ENCODE data around the gene ZBTB16.
"Not testable (repeated sequence)": the region's sequence is repeated elsewhere in the genome, so short reads cannot be mapped to it uniquely, and the experiment has no call there.

ZBTB16 gene

DNA sequence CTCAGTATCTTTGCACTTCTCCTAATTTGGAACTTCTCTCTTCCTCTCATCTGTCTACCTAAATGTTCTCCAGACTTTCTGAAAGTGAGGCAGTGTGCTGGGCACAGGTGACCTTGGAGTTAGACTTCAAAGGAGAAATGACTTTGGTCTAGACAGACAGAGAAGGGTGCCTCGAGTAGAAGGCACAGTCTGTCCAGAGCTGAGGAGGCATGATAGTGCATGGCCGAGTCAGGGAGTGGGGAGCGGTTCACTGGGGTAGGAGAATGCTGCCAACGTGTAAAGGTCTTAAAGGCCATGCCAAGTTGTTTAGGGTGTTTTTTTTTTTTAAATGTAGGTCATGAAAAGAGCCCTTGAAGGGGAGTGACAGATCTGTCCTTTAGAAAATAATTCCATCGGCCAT, 17.3 kb upstream of the ZBTB16 start:
- FAIRE-seq = no peak

DNA sequence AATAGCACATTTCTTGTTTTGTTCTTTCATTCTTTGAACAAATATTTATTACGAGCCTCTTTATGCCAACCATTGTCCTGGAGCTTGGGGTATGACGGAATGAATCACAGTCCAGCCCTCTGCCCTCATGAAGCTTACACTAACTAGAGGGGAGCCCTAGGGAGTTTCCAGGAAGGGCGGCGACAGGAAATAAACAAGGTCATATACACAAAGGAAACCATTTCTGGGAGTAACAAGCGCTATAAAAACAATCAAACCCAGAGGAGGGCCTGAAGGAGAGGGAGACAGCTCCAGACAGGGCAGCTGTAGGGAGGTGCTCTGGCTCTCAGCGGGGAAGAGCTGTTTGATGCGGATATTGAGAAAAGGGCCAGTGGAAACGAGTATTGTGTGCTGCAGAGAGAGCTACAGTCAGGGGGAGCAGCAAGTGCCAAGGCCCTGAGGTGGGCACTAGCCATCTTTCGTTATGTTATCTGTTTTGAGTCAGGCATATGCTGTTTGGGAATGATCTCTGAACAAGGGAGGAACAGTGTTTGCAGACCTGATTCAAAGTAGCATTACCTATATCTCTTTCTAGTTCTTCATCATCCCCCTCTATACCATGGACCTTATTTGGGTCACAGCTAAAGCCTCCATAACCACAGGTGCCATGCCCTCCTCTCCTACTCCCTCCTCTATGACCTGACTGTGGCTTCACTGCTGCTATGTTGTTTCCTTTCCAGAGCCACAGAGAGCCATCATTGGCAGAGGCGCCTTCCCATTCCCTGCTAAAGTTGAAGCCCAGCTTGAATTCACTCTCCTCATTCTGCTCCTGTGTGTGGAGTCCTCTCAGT, 15.3 kb upstream of the ZBTB16 start:
- DNase-seq (ENCODE audit: insufficient read length, low spot score) (no peak), FAIRE-seq (no peak)

More for the DNA sequence above, 17.3 kb upstream of the ZBTB16 start:
- no peak for DNase-seq (ENCODE audit: insufficient read length, low spot score)

DNA sequence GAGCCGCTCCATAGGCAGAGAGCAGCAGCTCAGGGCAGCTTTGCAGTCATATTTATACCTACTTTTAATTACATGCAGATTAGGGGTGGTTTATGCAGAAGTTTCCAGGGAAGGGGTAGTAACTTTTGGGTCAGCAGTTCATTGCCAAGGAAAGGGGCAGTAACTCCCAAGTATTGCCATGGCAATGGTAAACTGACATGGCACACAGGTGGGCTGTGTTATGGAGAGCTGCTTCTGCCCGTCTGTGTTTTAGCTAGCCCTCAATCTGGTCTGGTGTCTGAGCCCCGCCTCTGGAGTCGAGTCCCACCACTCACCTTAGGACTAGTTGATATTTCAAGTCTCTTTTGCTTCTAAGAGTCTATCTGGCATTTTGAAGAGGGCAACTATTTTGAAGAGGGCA, 12.2 kb upstream of the ZBTB16 start:
- DNase-seq (ENCODE audit: insufficient read length, low spot score) = no peak
- FAIRE-seq = no peak

- no peak for FAIRE-seq
- no peak for DNase-seq (ENCODE audit: insufficient read length, low spot score)
Measured at GRCh38 chr11:114049050-114049449, 10.5 kb upstream of the ZBTB16 start.

DNA sequence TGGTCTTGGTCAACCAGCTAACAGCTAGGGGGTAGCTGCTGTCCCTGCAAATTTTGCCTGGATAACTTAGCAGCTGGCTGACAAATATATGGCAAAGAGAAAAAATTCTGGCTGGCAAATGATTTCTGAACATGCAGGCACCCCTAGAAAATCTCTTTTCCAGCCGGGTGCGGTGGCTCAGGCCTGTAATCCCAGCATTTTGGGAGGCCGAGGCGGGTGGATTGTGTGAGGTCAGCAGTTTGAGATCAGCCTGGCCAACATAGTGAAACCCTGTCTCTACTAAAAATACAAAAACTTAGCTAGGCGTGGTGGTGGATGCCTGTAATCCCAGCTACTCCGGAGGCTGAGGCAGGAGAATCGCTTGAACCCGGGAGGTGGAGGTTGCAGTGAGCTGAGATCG, 9.7 kb upstream of the ZBTB16 start:
- DNase-seq (ENCODE audit: insufficient read length, low spot score); FAIRE-seq: not testable (repeated sequence)

GRCh38 chr11:114050258-114050927, 9.1 kb upstream of the ZBTB16 start:
- FAIRE-seq (no peak), DNase-seq (ENCODE audit: insufficient read length, low spot score) (no peak)

GRCh38 chr11:114051558-114051957, 8.0 kb upstream of the ZBTB16 start:
- no peak for DNase-seq (ENCODE audit: insufficient read length, low spot score)
- FAIRE-seq = no peak

GRCh38 chr11:114052160-114052559, 7.4 kb upstream of the ZBTB16 start:
- DNase-seq (ENCODE audit: insufficient read length, low spot score) (no peak), FAIRE-seq (no peak)

DNA sequence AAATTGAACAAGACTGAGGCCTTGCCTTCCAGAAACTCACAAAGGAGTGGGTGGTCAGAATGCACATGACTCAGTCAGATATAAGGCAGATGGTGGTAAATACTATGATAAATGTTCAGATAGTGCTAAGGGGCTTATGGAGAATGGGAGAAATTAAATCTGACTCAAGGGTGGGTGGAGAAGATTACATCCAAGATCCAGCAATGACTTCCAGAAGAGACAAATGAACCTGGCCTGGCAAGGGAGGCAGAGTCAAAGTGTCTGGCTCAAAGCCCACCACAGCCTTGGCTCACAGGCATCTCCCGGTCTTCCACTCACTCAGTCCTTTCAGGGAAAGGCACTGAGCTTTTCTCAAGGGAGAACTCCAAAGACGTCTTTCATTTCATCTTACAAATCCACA, 6.1 kb upstream of the ZBTB16 start:
- FAIRE-seq (no peak), DNase-seq (ENCODE audit: insufficient read length, low spot score) (no peak)

GRCh38 chr11:114054806-114055205, 4.7 kb upstream of the ZBTB16 start:
- FAIRE-seq (no peak), DNase-seq (ENCODE audit: insufficient read length, low spot score) (no peak)

DNA sequence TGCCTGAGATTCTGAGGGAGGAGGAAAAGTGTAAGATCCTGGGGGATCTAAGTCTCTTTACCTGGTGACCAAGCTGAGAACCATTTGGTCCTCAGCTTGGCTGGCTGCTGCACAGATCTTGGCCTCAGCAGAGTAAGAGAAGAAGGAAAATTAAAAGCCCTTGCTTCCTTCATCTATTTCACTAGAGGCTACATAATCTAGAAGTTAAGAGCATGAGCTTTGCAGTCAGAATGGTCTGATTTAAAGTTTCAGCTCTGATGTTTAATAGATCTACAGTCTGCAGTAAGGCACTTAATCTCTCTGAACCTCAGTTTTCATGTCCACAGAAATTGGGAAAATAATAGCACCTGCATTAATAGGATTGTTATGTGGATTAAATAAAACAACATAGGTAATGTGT, 3.1 kb upstream of the ZBTB16 start:
- DNase-seq (ENCODE audit: insufficient read length, low spot score) (no peak), FAIRE-seq (no peak)

DNA sequence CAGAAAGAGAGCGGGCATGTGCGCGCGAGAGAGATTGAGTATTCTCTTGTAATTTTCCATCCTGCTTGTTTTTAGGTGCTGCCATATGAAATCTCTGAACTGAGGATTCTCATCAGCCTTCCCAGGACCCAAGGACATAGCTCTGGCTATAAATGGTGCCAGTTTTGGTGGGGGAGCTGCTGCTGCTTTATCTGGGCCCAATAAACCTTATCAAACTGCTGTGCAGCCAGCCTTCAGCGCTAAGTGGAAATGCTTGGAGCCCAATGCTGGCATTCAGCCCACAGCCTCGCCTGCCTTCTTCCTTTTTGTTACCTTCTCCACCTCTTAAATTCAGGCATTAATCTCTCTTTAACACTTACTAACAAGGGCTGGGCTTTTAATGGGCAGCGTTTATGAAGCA, 2.4 kb upstream of the ZBTB16 start:
- DNase-seq (ENCODE audit: insufficient read length, low spot score) = no peak
- FAIRE-seq = no peak

DNA sequence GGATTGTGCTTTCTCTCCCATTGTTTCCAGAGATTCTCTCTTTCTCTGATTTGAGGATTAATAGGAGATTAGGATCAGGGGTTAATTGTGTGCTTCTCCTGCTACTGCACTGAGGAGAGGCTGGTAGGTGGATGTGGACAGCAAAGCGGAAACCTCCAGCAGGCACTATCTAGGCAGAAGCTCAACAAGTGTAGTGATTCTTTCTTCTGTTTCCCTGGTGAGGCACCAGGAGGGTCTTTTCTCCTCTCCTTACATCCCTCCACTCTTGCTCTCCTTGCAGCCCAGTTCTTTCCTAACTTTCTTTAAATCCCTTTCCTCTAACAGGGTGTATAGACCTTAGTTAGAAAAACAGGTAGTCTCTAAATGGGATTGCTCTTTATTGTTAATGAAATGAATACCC, 1.9 kb upstream of the ZBTB16 start:
- DNase-seq (ENCODE audit: insufficient read length, low spot score) = no peak
- no peak for FAIRE-seq

DNA sequence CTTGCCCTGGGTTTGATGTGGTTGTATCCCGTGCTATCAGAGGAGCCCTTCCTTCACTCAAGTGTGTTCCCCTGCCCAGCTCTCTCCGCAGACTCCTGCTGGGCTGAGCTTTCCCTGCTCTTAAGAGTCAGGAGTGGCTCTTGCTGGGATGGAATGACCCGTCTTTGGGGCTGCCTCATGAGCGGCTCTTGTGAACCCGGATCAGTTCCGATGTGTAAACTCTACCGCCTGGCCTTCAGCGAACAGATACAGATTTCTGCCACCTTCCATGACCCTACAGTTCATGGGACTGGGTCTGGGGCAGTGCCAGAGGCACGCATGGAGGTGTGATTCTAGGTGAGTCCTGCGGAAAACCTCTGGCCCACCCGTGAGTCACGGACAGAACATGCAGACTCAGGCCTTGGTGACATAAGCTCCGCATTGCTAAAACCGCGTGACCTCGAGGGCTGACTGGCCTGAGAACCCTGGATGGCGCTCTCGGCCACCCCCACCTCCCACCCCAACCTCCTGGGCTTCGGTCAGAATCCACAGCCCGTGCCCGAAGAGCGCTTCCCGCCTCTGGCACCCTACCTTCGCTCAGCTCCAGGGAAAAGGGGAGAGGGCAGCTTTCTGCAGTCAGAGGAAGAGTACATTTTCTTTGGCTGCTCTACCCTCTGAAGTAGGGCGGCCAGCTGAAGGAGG, 1.3 kb upstream of the ZBTB16 start:
- FAIRE-seq (no peak), DNase-seq (ENCODE audit: insufficient read length, low spot score) (no peak)

- no peak for FAIRE-seq
- no peak for DNase-seq (ENCODE audit: insufficient read length, low spot score)
Measured at GRCh38 chr11:114058871-114059277, 637 bp upstream of the ZBTB16 start.

- DNase-seq (ENCODE audit: insufficient read length, low spot score) (no peak), FAIRE-seq (no peak)
Measured at GRCh38 chr11:114059984-114060391, 477 bp downstream of the ZBTB16 start.

DNA sequence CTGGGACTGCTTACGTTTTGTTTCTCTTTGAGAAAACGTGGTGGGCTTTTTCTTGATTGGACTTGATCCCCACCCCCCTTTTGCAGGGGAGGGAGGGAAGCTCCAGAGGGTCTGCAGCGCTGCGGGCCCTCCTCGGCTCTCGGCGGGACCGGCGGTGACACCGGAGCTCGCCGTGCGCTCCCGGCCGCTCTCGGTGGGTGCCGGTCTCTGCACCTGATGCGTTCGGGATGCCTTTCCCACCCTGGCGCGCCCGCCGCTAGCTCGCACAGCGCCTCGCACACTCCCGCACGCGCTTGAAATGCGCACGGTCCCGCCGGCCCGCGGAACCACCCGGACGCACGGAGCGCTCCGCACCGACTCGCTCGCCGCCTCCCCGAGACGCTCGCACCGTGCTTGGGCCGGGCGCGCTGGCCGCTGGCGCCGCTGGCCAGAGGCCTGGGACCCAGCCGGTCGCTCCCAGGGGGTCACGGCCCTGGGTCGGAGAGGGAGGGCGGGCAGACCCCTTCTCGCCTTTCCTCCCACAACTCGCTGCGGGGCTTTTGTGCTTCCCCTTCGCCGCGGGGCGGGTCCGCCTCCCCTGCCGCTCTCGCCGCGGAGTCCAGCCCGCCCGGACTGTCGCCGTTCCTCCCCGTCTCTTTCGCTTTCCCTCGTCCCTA, 1.0 kb downstream of the ZBTB16 start:
- DNase-seq (ENCODE audit: insufficient read length, low spot score) (peak; percentile 21), FAIRE-seq (no peak)

DNA sequence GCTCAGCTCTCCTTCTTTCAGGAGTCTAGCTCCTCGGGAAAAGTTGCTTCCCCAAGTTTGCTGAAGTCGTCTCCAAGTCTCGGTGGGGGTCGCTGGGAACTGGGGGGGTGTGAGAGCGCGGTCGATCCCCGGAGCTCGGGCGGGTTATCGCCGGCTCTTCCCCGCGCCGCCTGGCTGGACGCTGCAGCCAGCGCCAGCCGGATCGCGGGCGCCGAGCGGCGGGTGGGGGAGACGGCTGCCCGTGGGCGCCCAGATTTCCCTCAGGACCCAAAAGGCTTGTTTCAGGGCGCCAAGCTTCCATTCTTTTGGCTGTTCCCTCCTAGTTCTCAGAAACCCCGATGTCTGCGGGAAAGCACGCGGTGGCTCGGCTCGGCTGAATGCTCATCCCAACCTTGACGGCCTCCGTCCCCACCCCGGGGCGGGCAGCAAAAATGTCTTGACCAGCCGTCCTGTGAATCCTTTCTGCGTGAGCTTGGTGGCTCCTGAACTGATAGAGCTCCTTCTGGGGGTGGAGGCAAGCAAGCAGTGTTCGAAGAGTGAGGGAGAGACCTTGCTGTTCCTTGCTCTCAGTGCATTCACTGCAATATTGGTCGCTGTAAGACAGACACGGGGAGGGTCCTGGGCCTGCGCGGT, 1.7 kb downstream of the ZBTB16 start:
- FAIRE-seq (no peak), DNase-seq (ENCODE audit: insufficient read length, low spot score) (peak; percentile 11)

GRCh38 chr11:114061681-114062049, 2.2 kb downstream of the ZBTB16 start:
- DNase-seq (ENCODE audit: insufficient read length, low spot score) (no peak), FAIRE-seq (no peak)

- FAIRE-seq = no peak
- no peak for DNase-seq (ENCODE audit: insufficient read length, low spot score)
Measured at GRCh38 chr11:114062272-114062671, 2.8 kb downstream of the ZBTB16 start.
